ENCODE data around the gene USO1. TPM values are rescaled to one million over a fixed set of nuclear protein-coding genes. Genes with fewer than 3 reads are reported as not detected.
A peak's percentile ranks its signal among the peaks of the same experiment; 100 is the strongest.

Gene USO1
- total RNA-seq, 6 donors from 2014 or later, result 23.7 to 111 (median 54.3) TPM

- Histone ChIP-seq H3K27ac (no peak overlapping the region), H3K9me3 (no peaks in the 10 kb centered on the region), H3K27me3 (no peaks in the 10 kb centered on the region), H3K4me1 (peaks cover 0 to 6% (median 0%) of the 10 kb centered on the region in 4 donors), H3K36me3 (no peaks in the 10 kb centered on the region), H3K4me3 (no peak overlapping the region)
- TF ChIP-seq POLR2A (IDR thresholded peaks at IDR 0.05) (no peak), EP300 (IDR thresholded peaks at IDR 0.05) (no peak), CTCF (IDR thresholded peaks at IDR 0.05) (no peak), POLR2AphosphoS5 (IDR thresholded peaks at IDR 0.05) (no peak)
- no peak for ATAC-seq (ENCODE audit: low FRiP score in 2 of 2)
- DNase-seq, result no peak
- WGBS, 2 donors, result 0% methylated on average over 1 of the region's 1 CpG
These were observed 25.1 kb upstream of the USO1 start for GRCh38 chr4:75699299-75699698.

GRCh38 chr4:75702919-75703411, 21.4 kb upstream of the USO1 start:
- TF ChIP-seq CTCF (IDR thresholded peaks at IDR 0.05) (no peak), POLR2AphosphoS5 (IDR thresholded peaks at IDR 0.05) (no peak), POLR2A (IDR thresholded peaks at IDR 0.05) (no peak), EP300 (IDR thresholded peaks at IDR 0.05) (no peak)
- no peak for DNase-seq
- Histone ChIP-seq H3K27me3 (no peaks in the 10 kb centered on the region), H3K4me1 (peaks cover 0 to 6% (median 0%) of the 10 kb centered on the region in 4 donors), H3K36me3 (no peaks in the 10 kb centered on the region), H3K4me3 (no peak overlapping the region), H3K27ac (no peak overlapping the region), H3K9me3 (no peaks in the 10 kb centered on the region)
- 75 to 76% methylated on average over 4 of the region's 4 CpGs for WGBS, 2 donors
- no peak for ATAC-seq (ENCODE audit: low FRiP score in 2 of 2)

- Histone ChIP-seq H3K9me3 (no peaks in the 10 kb centered on the region), H3K4me3 (no peak overlapping the region), H3K27ac (no peak overlapping the region), H3K4me1 (no peaks in the 10 kb centered on the region), H3K27me3 (no peaks in the 10 kb centered on the region), H3K36me3 (no peaks in the 10 kb centered on the region)
- TF ChIP-seq POLR2AphosphoS5 (IDR thresholded peaks at IDR 0.05), result no peak
- TF ChIP-seq POLR2A (IDR thresholded peaks at IDR 0.05), result no peak
- no peak for TF ChIP-seq EP300 (IDR thresholded peaks at IDR 0.05)
- no peak for TF ChIP-seq CTCF (IDR thresholded peaks at IDR 0.05)
- 90 to 97% methylated on average over 6 of the region's 6 CpGs for WGBS, 2 donors
- DNase-seq (no peak), ATAC-seq (ENCODE audit: low FRiP score in 2 of 2) (no peak)
These were observed 19.0 kb upstream of the USO1 start for GRCh38 chr4:75705198-75705977.

- ATAC-seq (ENCODE audit: low FRiP score in 2 of 2), result peak; percentile 8 to 44
- WGBS, 2 donors, result 75 to 77% methylated on average over 3 of the region's 3 CpGs
These were observed 16.1 kb upstream of the USO1 start for GRCh38 chr4:75708218-75708691.

More at GRCh38 chr4:75708218-75708691, 16.1 kb upstream of the USO1 start:
- Histone ChIP-seq H3K36me3 (no peaks in the 10 kb centered on the region), H3K4me1 (no peaks in the 10 kb centered on the region), H3K4me3 (no peak overlapping the region), H3K27ac (no peak overlapping the region), H3K27me3 (no peaks in the 10 kb centered on the region), H3K9me3 (no peaks in the 10 kb centered on the region)
- TF ChIP-seq POLR2A (IDR thresholded peaks at IDR 0.05) (no peak), CTCF (IDR thresholded peaks at IDR 0.05) (peak in 4 of 6 experiments; percentile 12 to 35 (median 24))
- DNase-seq, result no peak
